Right lobe of liver (tissue), 6 donors: Measurements from ENCODE around the gene CHMP2A. TPM values are rescaled to one million over a fixed set of nuclear protein-coding genes. Genes with fewer than 3 reads are reported as not detected.

ENCODE experiments used
- ATAC-seq, 4 donors: fragments of 200-7000 bp; cut with Tn5 transposase; one replicate each; pipeline ENCODE4 v1.9.1; 2020; ENCODE audit warnings: mild to moderate bottlenecking in 4 of 4, moderate library complexity in 4 of 4
- DNase-seq, 3 donors: peaks; one replicate each; pipeline ENCODE4 v3.0.0-alpha.2; 2020
- H3K27ac ChIP-seq, 3 donors: fragments of 200-600 bp; one replicate each; pipeline ENCODE4 v1.8.0; 2022
- H3K27me3 ChIP-seq, 2 donors: fragments of 200-600 bp; one replicate each; pipeline ENCODE4 v1.8.0; 2022
- H3K36me3 ChIP-seq, 4 donors: fragments of 200-600 bp; sonication (generic) in 1 of 4; one replicate each; pipeline versions ENCODE4 v1.5.1 to v1.8.0; 2017 to 2022; ENCODE audit warnings: control low read depth in 1 of 4
- H3K4me1 ChIP-seq, 4 donors: fragments of 200-600 bp; sonication (generic) in 1 of 4; one replicate each; pipeline versions ENCODE4 v1.5.1 to v1.8.0; 2017 to 2022; ENCODE audit warnings: control low read depth in 1 of 4
- H3K4me3 ChIP-seq, 3 donors: fragments of 200-600 bp; one replicate each; pipeline ENCODE4 v1.8.0; 2022
- H3K9me3 ChIP-seq, 4 donors: fragments of 200-600 bp; sonication (generic) in 1 of 4; one replicate each; pipeline versions ENCODE4 v1.5.1 to v1.8.0; 2017 to 2022; ENCODE audit warnings: control low read depth in 1 of 4
- CTCF ChIP-seq, 4 donors: fragments of 200-600 bp in 3 of 4; fragments of 450-650 bp in 1 of 4; IDR thresholded peaks; one replicate each; pipeline versions ENCODE4 v1.5.1 to v1.8.0; 2016 to 2022; ENCODE audit warnings: antibody characterized with exemption in 4 of 4, mild to moderate bottlenecking in 2 of 4
- POLR2A ChIP-seq: fragments of 450-650 bp; IDR thresholded peaks from one replicate; pipeline ENCODE4 v1.6.1; 2017; ENCODE audit warnings: antibody characterized with exemption, mild to moderate bottlenecking
- WGBS: methylation state at CpG from one replicate; pipeline ENCODE4 v1.1.6; 2018; ENCODE audit warnings: low coverage, low lambda C conversion rate; ENCODE audit not compliant: insufficient coverage; ENCODE audit errors: missing lambda C conversion rate; 5-methylcytosine and 5-hydroxymethylcytosine counted together
- intact Hi-C, 2 donors: fragments of 100-400 bp; cut with DNase I; formaldehyde crosslinking; loops; one replicate each; pipeline versions ENCODE4 v1.11.2 to v1.14.1; 2022
- total RNA-seq, 6 experiments: library from RNA; depleted of rRNA in 2 of 6; stranded (reverse); fragments of >200 nt in 2 of 6; fragmentation: NEBNext Ultra II Directional in 3 of 6; extraction: Animal tissue kit (Norgen Biotek cat#: 25700) in 3 of 6; gene quantifications; one replicate each; pipeline versions ENCODE4 v1.1.0 to v1.2.4, GENCODE V29; 2016 to 2023
- donor health status: DM: no; HTN: yes; CAD: no.
- donor health status: DM: no; HTN: no; CAD: no.
- donor health status: DM: no; HTN: no; CAD: no.
- donor health status: DM: no; HTN: yes; CAD: no.
- donor health status: DM: no; HTN: yes; CAD: no.

CHMP2A gene
- total RNA-seq, 6 experiments from 2014 or later: 62.1 to 90.9 (median 70.7) TPM

- TF ChIP-seq CTCF (IDR thresholded peaks at IDR 0.05): no peak
- TF ChIP-seq POLR2A: no peak
- no peaks in the 10 kb centered on the region for H3K4me1 ChIP-seq
- no peak overlapping the region for H3K4me3 ChIP-seq
- peaks cover 0 to 11% (median 0%) of the 10 kb centered on the region in 4 donors for H3K36me3 ChIP-seq
- no peaks in the 10 kb centered on the region for H3K27me3 ChIP-seq
- no peak for ATAC-seq
- H3K9me3 ChIP-seq: no peaks in the 10 kb centered on the region
- WGBS: 90% methylated on average over 7 of the region's 9 CpGs
- DNase-seq: peak in 1 of 3 donors; percentile 3
- no peak overlapping the region for H3K27ac ChIP-seq
- intact Hi-C loops: no loop called here
These were observed 29.9 kb upstream of the CHMP2A start for GRCh38 chr19:58584498-58585441.

GRCh38 chr19:58582985-58583384 lies 28.1 kb upstream of the CHMP2A start:
- TF ChIP-seq POLR2A (no peak), CTCF (IDR thresholded peaks at IDR 0.05) (no peak)
- Histone ChIP-seq H3K4me1 (no peaks in the 10 kb centered on the region), H3K36me3 (peaks cover 0 to 11% (median 0%) of the 10 kb centered on the region in 4 donors), H3K4me3 (no peak overlapping the region), H3K27ac (no peak overlapping the region), H3K27me3 (no peaks in the 10 kb centered on the region), H3K9me3 (no peaks in the 10 kb centered on the region)
- DNase-seq: peak in 1 of 3 donors; percentile 11
- no peak for ATAC-seq
- 100% methylated on average over 2 of the region's 6 CpGs for WGBS
- intact Hi-C loops: no loop called here

DNA sequence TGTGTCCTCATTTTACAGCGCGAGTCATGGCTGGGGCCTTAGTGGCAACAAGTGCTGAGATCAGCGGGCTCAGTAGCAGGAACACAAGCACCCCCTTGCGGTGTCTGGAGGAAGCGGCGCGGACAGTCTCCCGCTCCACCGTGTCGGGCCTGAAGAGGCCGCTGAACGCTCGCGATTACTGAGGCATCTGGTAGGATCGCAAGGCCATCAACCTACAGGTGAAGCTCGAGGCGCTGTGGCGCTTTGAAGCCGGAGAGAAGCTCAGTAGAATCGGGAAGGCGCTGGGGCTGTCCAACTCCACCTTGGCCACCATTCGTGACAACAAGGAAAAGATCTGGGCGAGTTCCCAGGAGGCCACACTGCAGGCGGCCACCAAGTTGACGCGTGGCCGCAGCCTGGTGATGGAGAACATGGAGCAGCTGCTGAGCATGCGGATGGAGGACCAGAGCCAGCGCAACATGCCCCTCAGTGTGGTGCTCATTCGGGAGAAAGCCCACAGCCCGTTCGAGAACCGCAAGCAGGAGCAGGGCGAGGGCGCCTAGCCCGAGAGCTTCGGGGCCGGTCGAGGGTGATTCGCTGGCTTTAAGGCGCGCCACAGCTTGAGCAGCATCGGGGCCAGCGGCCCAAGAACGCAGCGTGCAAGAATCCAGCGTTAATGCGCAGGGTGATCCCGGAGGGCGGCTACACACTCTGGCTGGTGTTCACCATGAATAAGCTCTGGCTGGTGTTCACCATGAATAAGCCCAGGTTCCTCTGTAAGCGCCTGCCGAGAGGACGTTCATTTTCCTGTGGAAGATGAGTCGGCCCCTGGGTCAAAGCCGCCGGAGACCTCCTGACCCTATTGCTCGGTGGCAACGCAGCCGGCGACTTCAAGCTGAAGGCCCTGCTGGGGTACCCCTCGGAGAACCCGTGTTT lies 26.6 kb upstream of the CHMP2A start:
- H3K27me3 ChIP-seq: no peaks in the 10 kb centered on the region
- no peaks in the 10 kb centered on the region for H3K9me3 ChIP-seq
- DNase-seq (peak; percentile 69 to 79 (median 73)), ATAC-seq (peak; percentile 79 to 98 (median 84))
- TF ChIP-seq POLR2A (no peak), CTCF (IDR thresholded peaks at IDR 0.05) (peak; percentile 54 to 76 (median 67))
- H3K4me3 ChIP-seq: no peak overlapping the region
- peaks cover 0 to 11% (median 0%) of the 10 kb centered on the region in 4 donors for H3K36me3 ChIP-seq
- H3K27ac ChIP-seq: no peak overlapping the region
- 65% methylated on average over 11 of the region's 62 CpGs for WGBS
- intact Hi-C loops: no loop called here
- H3K4me1 ChIP-seq: no peaks in the 10 kb centered on the region

- H3K36me3 ChIP-seq: peaks cover 0 to 11% (median 0%) of the 10 kb centered on the region in 4 donors
- H3K9me3 ChIP-seq: no peaks in the 10 kb centered on the region
- TF ChIP-seq CTCF (IDR thresholded peaks at IDR 0.05) (no peak), POLR2A (no peak)
- intact Hi-C loops: no loop called here
- ATAC-seq (no peak), DNase-seq (no peak)
- H3K27me3 ChIP-seq: no peaks in the 10 kb centered on the region
- no peak overlapping the region for H3K27ac ChIP-seq
- no peak overlapping the region for H3K4me3 ChIP-seq
- H3K4me1 ChIP-seq: peaks cover 0 to under 1% (median 0%) of the 10 kb centered on the region in 4 donors
- WGBS: 89% methylated on average over 8 of the region's 8 CpGs
These were observed 24.7 kb upstream of the CHMP2A start for GRCh38 chr19:58579473-58580142.
